HG02588 (cell line): ENCODE results near the gene RAB5B.
"Not testable (repeated sequence)": the region's sequence is repeated elsewhere in the genome, so short reads cannot be mapped to it uniquely, and the experiment has no call there.

ENCODE experiments used
- ATAC-seq: cut with Tn5 transposase; IDR thresholded peaks from one replicate; pipeline ENCODE4 v1.9.1; 2021; ENCODE audit warnings: mild to moderate bottlenecking, moderate library complexity; ENCODE audit not compliant: unreplicated experiment

The RAB5B gene

GRCh38 chr12:55940065-55940732, 33.7 kb upstream of the RAB5B start:
- peak; percentile 95 for ATAC-seq

- no peak for ATAC-seq
Observed at GRCh38 chr12:55942055-55942454, 31.8 kb upstream of the RAB5B start.

GRCh38 chr12:55942577-55943136, 31.2 kb upstream of the RAB5B start:
- no peak for ATAC-seq

- ATAC-seq: no peak
Observed at GRCh38 chr12:55946553-55946952, 27.3 kb upstream of the RAB5B start.

- ATAC-seq: no peak
Observed at GRCh38 chr12:55955344-55955743, 18.5 kb upstream of the RAB5B start.

GRCh38 chr12:55955800-55956508, 17.9 kb upstream of the RAB5B start:
- ATAC-seq: no peak

- no peak for ATAC-seq
Observed at GRCh38 chr12:55957106-55957859, 16.6 kb upstream of the RAB5B start.

GRCh38 chr12:55963760-55964159, 10.1 kb upstream of the RAB5B start:
- no peak for ATAC-seq

- no peak for ATAC-seq
Observed at GRCh38 chr12:55965240-55965639, 8.6 kb upstream of the RAB5B start.

- ATAC-seq: no peak
Observed at GRCh38 chr12:55965941-55966407, 7.9 kb upstream of the RAB5B start, which contains the start of gene PMEL. Gene PMEL, minus strand, starts transcription at chr12:55966042. Its CDS starts 31 bp downstream, at chr12:55966011.

GRCh38 chr12:55966408-55967281, 7.2 kb upstream of the RAB5B start, which contains the start of gene CDK2:
Gene CDK2, plus strand, starts transcription at chr12:55966830. Its CDS starts 179 bp downstream, at chr12:55967009.
- ATAC-seq: peak; percentile 94

GRCh38 chr12:55969356-55969755, 4.5 kb upstream of the RAB5B start:
- no peak for ATAC-seq

GRCh38 chr12:55970775-55971174, 3.1 kb upstream of the RAB5B start:
- no peak for ATAC-seq

GRCh38 chr12:55972042-55972441, 1.8 kb upstream of the RAB5B start:
- ATAC-seq: no peak

GRCh38 chr12:55972456-55972855, 1.4 kb upstream of the RAB5B start:
- ATAC-seq: no peak

- ATAC-seq: no peak
Observed at GRCh38 chr12:55972911-55973598, 823 bp upstream of the RAB5B start.

GRCh38 chr12:55974308-55974730, 441 bp downstream of the RAB5B start:
- ATAC-seq: peak; percentile 20

GRCh38 chr12:55978393-55978792, 4.5 kb downstream of the RAB5B start:
- no peak for ATAC-seq

GRCh38 chr12:55979069-55979468, 5.2 kb downstream of the RAB5B start:
- no peak for ATAC-seq

GRCh38 chr12:55981882-55982281, 8.0 kb downstream of the RAB5B start:
- not testable (repeated sequence) for ATAC-seq
